Endothelial cell of umbilical vein (primary cell): ENCODE results near the gene CAPN12. TPM values are rescaled to one million over a fixed set of nuclear protein-coding genes. Genes with fewer than 3 reads are reported as not detected.
"Not testable (repeated sequence)": the region's sequence is repeated elsewhere in the genome, so short reads cannot be mapped to it uniquely, and the experiment has no call there.

Source experiments
- BruUV-seq: library from RNA; stranded (reverse); fragments of 400-500 nt; replicated peaks from 2 replicates; lab custom pipeline; 2021; lab: Mats Ljungman, UMichigan
- CTCF ChIA-PET: fragments of 300-600, 350-600 bp; sonication (Branson Sonifier 250); formaldehyde crosslinking; loops from one replicate; lab custom pipeline; 2021; ENCODE audit warnings: antibody characterized with exemption, inconsistent platforms; lab: Charles Lee
- POLR2A ChIA-PET: fragments of 300-600, 350-600 bp; sonication (Branson Sonifier 250); formaldehyde crosslinking; loops from one replicate; lab custom pipeline; 2021; ENCODE audit warnings: antibody characterized with exemption, inconsistent platforms; lab: Charles Lee
- DNase-seq: peaks from one replicate; pipeline ENCODE4 v3.0.0-alpha.2; 2011; ENCODE audit warnings: low read depth, low spot score
- FAIRE-seq: peaks from 2 replicates; lab custom pipeline; 2011; peaks lifted over from hg19 to GRCh38; lab: Jason Lieb, UNC
- H2AFZ ChIP-seq: 2 replicates; pipeline ENCODE4 v1.6.0; 2012; ENCODE audit warnings: low read depth, low read length, control low read depth, inconsistent platforms
- H3K27ac ChIP-seq: 2 replicates; pipeline ENCODE4 v1.5.1; 2011; ENCODE audit warnings: low read depth, mild to moderate bottlenecking, control low read depth, low read length, moderate library complexity; ENCODE audit not compliant: insufficient read depth
- H3K27me3 ChIP-seq, 2 experiments: 2 replicates each; pipeline versions ENCODE4 v1.6.0 to v1.6.1; 2011; ENCODE audit warnings: low read length in 2 of 2, mixed read lengths in 1 of 2; ENCODE audit not compliant: control insufficient read depth in 2 of 2, insufficient read depth in 2 of 2
- H3K36me3 ChIP-seq, 2 experiments: 2 replicates in 1 of 2; 3 replicates in 1 of 2; pipeline ENCODE4 v1.5.1; 2011; ENCODE audit warnings: low read length in 2 of 2, mild to moderate bottlenecking in 1 of 2, moderate library complexity in 1 of 2; ENCODE audit not compliant: control insufficient read depth in 2 of 2, insufficient read depth in 2 of 2; ENCODE audit errors: extremely low read depth in 1 of 2
- H3K4me1 ChIP-seq: 3 replicates; pipeline ENCODE4 v1.5.1; 2011; ENCODE audit warnings: mild to moderate bottlenecking, low read length; ENCODE audit not compliant: control insufficient read depth, insufficient read depth; ENCODE audit errors: extremely low read depth
- H3K4me2 ChIP-seq: 2 replicates; pipeline ENCODE4 v1.6.1; 2011; ENCODE audit warnings: low read length, control low read depth, mixed read lengths; ENCODE audit not compliant: insufficient read depth
- H3K4me3 ChIP-seq, 3 experiments: fragments of 200-600 bp in 1 of 3; sonication (generic), shearing (Covaris generic) in 1 of 3; replicated peaks in 1 of 3; 2 replicates each; pipeline ENCODE4 v1.5.1; 2011 to 2016; ENCODE audit warnings: control low read depth in 3 of 3, low read length in 3 of 3, mild to moderate bottlenecking in 2 of 3, inconsistent platforms in 1 of 3, low read depth in 1 of 3, moderate library complexity in 1 of 3; ENCODE audit not compliant: insufficient read depth in 1 of 3
- H3K79me2 ChIP-seq: 2 replicates; pipeline ENCODE4 v1.6.0; 2012; ENCODE audit warnings: low read length, inconsistent platforms; ENCODE audit not compliant: control insufficient read depth, insufficient read depth
- H3K9ac ChIP-seq: replicated peaks from 2 replicates; pipeline ENCODE3; 2011; ENCODE audit warnings: low read length, control low read depth; ENCODE audit not compliant: insufficient read depth; ENCODE audit errors: extremely low read depth
- H3K9me1 ChIP-seq: replicated peaks from 3 replicates; pipeline ENCODE4 v1.6.0; 2011; ENCODE audit warnings: mild to moderate bottlenecking, low read length; ENCODE audit not compliant: control insufficient read depth, insufficient read depth; ENCODE audit errors: extremely low read depth
- H3K9me3 ChIP-seq: replicated peaks from 2 replicates; pipeline ENCODE4 v1.5.1; 2012; ENCODE audit warnings: low read length, inconsistent platforms; ENCODE audit not compliant: control insufficient read depth, insufficient read depth
- H4K20me1 ChIP-seq: replicated peaks from 2 replicates; pipeline ENCODE3; 2011; ENCODE audit warnings: mild to moderate bottlenecking, low read length; ENCODE audit not compliant: control insufficient read depth, insufficient read depth; ENCODE audit errors: extremely low read depth
- CTCF ChIP-seq, 2 donors: IDR thresholded peaks; 1 replicate in 1 of 2; 2 replicates in 1 of 2; pipeline ENCODE4 v1.5.1; 2011; ENCODE audit warnings: low read length in 2 of 2, mild to moderate bottlenecking in 2 of 2, moderate library complexity in 2 of 2, control low read depth in 1 of 2, inconsistent platforms in 1 of 2, low read depth in 1 of 2; ENCODE audit not compliant: insufficient read depth in 1 of 2; ENCODE audit errors: extremely low read depth in 1 of 2
- EZH2 ChIP-seq: IDR thresholded peaks from 2 replicates; pipeline ENCODE4 v1.6.1; 2012; ENCODE audit warnings: borderline replicate concordance, low read depth, mild to moderate bottlenecking, moderate library complexity, low read length, inconsistent platforms; ENCODE audit not compliant: severe bottlenecking
- FOS ChIP-seq: IDR thresholded peaks from 2 replicates; pipeline ENCODE4 v1.6.1; 2011; ENCODE audit warnings: mild to moderate bottlenecking, low read length, moderate library complexity, borderline replicate concordance; ENCODE audit not compliant: insufficient read depth
- GATA2 ChIP-seq: IDR thresholded peaks from 2 replicates; pipeline ENCODE4 v1.7.0; 2011; ENCODE audit warnings: low read depth, mild to moderate bottlenecking, moderate library complexity, mixed read lengths, low read length; ENCODE audit not compliant: insufficient read length, insufficient read depth
- JUN ChIP-seq: IDR thresholded peaks from 2 replicates; pipeline ENCODE4 v1.6.1; 2011; ENCODE audit warnings: borderline replicate concordance, low read depth; ENCODE audit not compliant: insufficient read length, insufficient read depth
- MAX ChIP-seq: IDR thresholded peaks from 2 replicates; pipeline ENCODE4 v1.6.1; 2011; ENCODE audit not compliant: insufficient read depth, insufficient read length
- MYC ChIP-seq: IDR thresholded peaks from one replicate; pipeline ENCODE4 v1.6.1; 2011; ENCODE audit warnings: mild to moderate bottlenecking, low read depth, low read length
- POLR2A ChIP-seq: IDR thresholded peaks from 2 replicates; pipeline ENCODE4 v1.6.1; 2012; ENCODE audit warnings: low read depth, mild to moderate bottlenecking, control low read depth, low read length
- POLR2AphosphoS5 ChIP-seq: IDR thresholded peaks from 2 replicates; pipeline ENCODE4 v1.6.1; 2012; ENCODE audit warnings: low read depth, mild to moderate bottlenecking, control low read depth, low read length, moderate library complexity; ENCODE audit not compliant: insufficient read depth
- dilution Hi-C: fragments of 300-500 bp; cut with MboI; formaldehyde crosslinking; loops from one replicate; pipeline ENCODE4 v1.15.0; 2019; ENCODE audit warnings: low sequenced_read_pairs; ENCODE audit not compliant: extremely low pct_ligation_motif_present
- intact Hi-C: fragments of 100-400 bp; cut with micrococcal nuclease; formaldehyde crosslinking; loops from one replicate; pipeline ENCODE4 v1.10.0; 2022
- polyA plus RNA-seq, 4 experiments: library from polyadenylated mRNA; depleted of rRNA in 3 of 4; stranded (reverse) in 3 of 4; unstranded in 1 of 4; fragments of >200 nt; gene quantifications; 2 replicates each; pipeline versions ENCODE4 v1.2.1 to v1.2.3, GENCODE V29; 2011 to 2012; ENCODE audit warnings: missing spikeins in 1 of 4
- total RNA-seq: library from RNA; stranded (reverse); gene quantifications from 2 replicates; pipeline ENCODE4 v1.2.3, GENCODE V29; 2021

Gene CAPN12
- total and polyA plus RNA-seq, 2 donors (not counting 3 experiments of a cell fraction or from before 2014, with no cell fraction given): 0.35 TPM; not detected in 1

GRCh38 chr19:38786572-38787265 lies 42.4 kb upstream of the CAPN12 start:
- no peak overlapping the region for H2AFZ ChIP-seq
- H4K20me1 ChIP-seq: no peaks in the 10 kb centered on the region
- no peak overlapping the region for H3K9ac ChIP-seq
- H3K9me1 ChIP-seq: no peaks in the 10 kb centered on the region
- dilution Hi-C loops: no loop called here
- no peaks in the 10 kb centered on the region for H3K9me3 ChIP-seq
- no peaks in the 10 kb centered on the region for H3K36me3 ChIP-seq
- no peak overlapping the region for H3K27ac ChIP-seq
- intact Hi-C loops: no loop called here
- no peak overlapping the region for H3K4me2 ChIP-seq
- TF ChIP-seq CTCF (IDR thresholded peaks at IDR 0.05; ENCODE audit: extremely low read depth in 1 of 2, insufficient read depth in 1 of 2, low read depth in 1 of 2, low read length in 2 of 2) (no peak), EZH2 (no peak), MYC (no peak), POLR2A (no peak), MAX (no peak), FOS (no peak), JUN (no peak), GATA2 (no peak), POLR2AphosphoS5 (no peak)
- no peak overlapping the region for H3K4me3 ChIP-seq
- H3K4me1 ChIP-seq: no peaks in the 10 kb centered on the region
- FAIRE-seq (no peak), DNase-seq (no peak)
- no peaks in the 10 kb centered on the region for H3K79me2 ChIP-seq
- BruUV-seq: no TSS peak
- ChIA-PET CTCF (interaction anchor here (1.1 to 1.6 kb wide), 3 partner anchors 17 to 152 kb away, joined by 3 to 12 read pairs (median 3); no protein-coding TSS in a partner anchor), POLR2A (no interaction called here)
- H3K27me3 ChIP-seq: no peaks in the 10 kb centered on the region

- dilution Hi-C loops, intact Hi-C loops, POLR2A ChIA-PET: not testable (repeated sequence)
These were observed 41.8 kb upstream of the CAPN12 start for GRCh38 chr19:38786061-38786460.

More at GRCh38 chr19:38786061-38786460, 41.8 kb upstream of the CAPN12 start:
- H3K36me3 ChIP-seq, H3K4me1 ChIP-seq, H2AFZ ChIP-seq, H3K27me3 ChIP-seq, H3K9me3 ChIP-seq, CTCF ChIA-PET, H3K9ac ChIP-seq, H3K4me2 ChIP-seq, DNase-seq, H4K20me1 ChIP-seq, BruUV-seq, H3K4me3 ChIP-seq, H3K9me1 ChIP-seq, FAIRE-seq, H3K27ac ChIP-seq, H3K79me2 ChIP-seq: not testable (repeated sequence)
